ENCODE results near the gene CEACAM8.

Gene CEACAM8

DNA sequence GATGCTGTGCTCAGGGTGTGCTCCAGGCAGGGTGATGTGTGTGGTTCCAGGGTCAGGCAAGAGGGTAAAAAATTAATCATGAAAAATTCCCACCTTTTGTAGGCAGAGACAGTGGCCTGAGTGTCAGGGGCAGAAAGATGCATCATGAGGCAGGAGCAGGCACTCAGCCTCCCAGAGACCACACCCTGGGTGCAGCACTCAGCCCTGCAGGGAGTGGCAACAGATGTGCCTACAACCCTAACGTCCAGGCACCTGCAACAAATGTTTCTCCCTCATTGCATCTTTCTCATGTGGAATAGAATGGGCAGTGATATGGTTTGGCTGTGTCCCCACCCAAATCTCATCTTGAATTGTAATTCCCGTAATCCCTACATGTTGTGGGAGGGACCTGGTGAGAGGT, 46.8 kb downstream of the CEACAM8 start:
- no peaks in the 10 kb centered on the region for H3K9me2 ChIP-seq (replicated peaks; ENCODE audit: insufficient read depth, low read length)
- H3K4me2 ChIP-seq (ENCODE audit: low read depth, low read length): no peak overlapping the region
- no peak overlapping the region for H3K9ac ChIP-seq (ENCODE audit: low read length)
- no peaks in the 10 kb centered on the region for H3K79me2 ChIP-seq (ENCODE audit: low read length)
- no peaks in the 10 kb centered on the region for H3K4me1 ChIP-seq (ENCODE audit: low read length)
- H3K9me3 ChIP-seq (replicated peaks; ENCODE audit: insufficient read depth, low read length): no peaks in the 10 kb centered on the region
- H2AFZ ChIP-seq (ENCODE audit: low read length): no peak overlapping the region
- no peak overlapping the region for H3K4me3 ChIP-seq (ENCODE audit: low read length)
- H3K27ac ChIP-seq (ENCODE audit: low read length): no peak overlapping the region
- H3F3A ChIP-seq (ENCODE audit: insufficient read depth, low read length): no peaks in the 10 kb centered on the region
- no peaks in the 10 kb centered on the region for H3K36me3 ChIP-seq (replicated peaks; ENCODE audit: insufficient read depth, low read length)
- TF ChIP-seq EZH2phosphoT487 (IDR thresholded peaks at IDR 0.05; ENCODE audit: low read length) (no peak), EZH2 (optimal IDR thresholded peaks at IDR 0.05; ENCODE audit: low read depth, low read length) (no peak)
- TF ChIP-seq, protein P1, sequence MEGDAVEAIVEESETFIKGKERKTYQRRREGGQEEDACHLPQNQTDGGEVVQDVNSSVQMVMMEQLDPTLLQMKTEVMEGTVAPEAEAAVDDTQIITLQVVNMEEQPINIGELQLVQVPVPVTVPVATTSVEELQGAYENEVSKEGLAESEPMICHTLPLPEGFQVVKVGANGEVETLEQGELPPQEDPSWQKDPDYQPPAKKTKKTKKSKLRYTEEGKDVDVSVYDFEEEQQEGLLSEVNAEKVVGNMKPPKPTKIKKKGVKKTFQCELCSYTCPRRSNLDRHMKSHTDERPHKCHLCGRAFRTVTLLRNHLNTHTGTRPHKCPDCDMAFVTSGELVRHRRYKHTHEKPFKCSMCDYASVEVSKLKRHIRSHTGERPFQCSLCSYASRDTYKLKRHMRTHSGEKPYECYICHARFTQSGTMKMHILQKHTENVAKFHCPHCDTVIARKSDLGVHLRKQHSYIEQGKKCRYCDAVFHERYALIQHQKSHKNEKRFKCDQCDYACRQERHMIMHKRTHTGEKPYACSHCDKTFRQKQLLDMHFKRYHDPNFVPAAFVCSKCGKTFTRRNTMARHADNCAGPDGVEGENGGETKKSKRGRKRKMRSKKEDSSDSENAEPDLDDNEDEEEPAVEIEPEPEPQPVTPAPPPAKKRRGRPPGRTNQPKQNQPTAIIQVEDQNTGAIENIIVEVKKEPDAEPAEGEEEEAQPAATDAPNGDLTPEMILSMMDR (IDR thresholded peaks at IDR 0.05; ENCODE audit: low read length): no peak
- no peaks in the 10 kb centered on the region for H4K20me1 ChIP-seq (ENCODE audit: insufficient read depth, low read length)
- DNase-seq: no peak
- H3K27me3 ChIP-seq (replicated peaks; ENCODE audit: insufficient read depth, low read length): no peaks in the 10 kb centered on the region; the same call in 1 of the 2 replicates

DNA sequence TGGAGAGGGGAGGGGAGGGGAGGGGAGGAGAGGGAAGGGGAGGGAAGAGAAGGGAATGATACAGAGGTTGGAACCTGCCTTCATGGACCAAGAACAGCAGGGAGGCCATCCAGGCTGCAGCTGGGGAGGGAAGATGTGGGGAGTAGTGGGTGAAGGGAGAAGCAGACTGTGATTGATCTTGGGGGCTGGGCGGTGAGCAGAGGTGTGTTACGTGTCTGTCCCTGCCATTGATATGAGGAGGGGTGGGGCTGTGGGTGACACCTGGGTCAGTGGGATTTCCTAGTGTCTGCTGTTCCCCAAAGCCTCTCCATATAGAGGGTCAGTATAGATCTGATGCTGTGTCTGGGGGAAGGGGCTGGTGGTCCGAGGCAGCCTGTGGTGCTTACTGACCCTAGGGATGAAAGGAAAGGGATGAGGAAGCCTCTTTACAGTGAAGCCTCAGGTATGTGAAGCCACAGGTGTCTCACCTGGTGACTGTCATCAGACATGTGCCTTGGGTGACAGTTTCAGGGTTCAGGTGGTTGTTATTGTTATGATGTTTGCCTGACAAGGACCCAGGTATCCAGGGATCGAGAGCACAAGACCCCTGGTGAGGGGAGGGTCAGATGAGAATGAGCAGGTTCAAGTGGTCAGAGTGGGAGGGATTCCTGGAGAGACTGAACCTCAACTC, 47.8 kb downstream of the CEACAM8 start:
- TF ChIP-seq EZH2phosphoT487 (IDR thresholded peaks at IDR 0.05; ENCODE audit: low read length) (no peak), EZH2 (optimal IDR thresholded peaks at IDR 0.05; ENCODE audit: low read depth, low read length) (no peak)
- TF ChIP-seq, protein P1 (IDR thresholded peaks at IDR 0.05; ENCODE audit: low read length): no peak
- Histone ChIP-seq H3K4me1 (ENCODE audit: low read length) (no peaks in the 10 kb centered on the region), H3K27me3 (replicated peaks; ENCODE audit: insufficient read depth, low read length) (no peaks in the 10 kb centered on the region; the same call in 1 of the 2 replicates), H3F3A (ENCODE audit: insufficient read depth, low read length) (no peaks in the 10 kb centered on the region), H3K9me3 (replicated peaks; ENCODE audit: insufficient read depth, low read length) (no peaks in the 10 kb centered on the region), H3K9me2 (replicated peaks; ENCODE audit: insufficient read depth, low read length) (no peaks in the 10 kb centered on the region), H4K20me1 (ENCODE audit: insufficient read depth, low read length) (no peaks in the 10 kb centered on the region), H3K9ac (ENCODE audit: low read length) (no peak overlapping the region), H3K79me2 (ENCODE audit: low read length) (no peaks in the 10 kb centered on the region), H3K36me3 (replicated peaks; ENCODE audit: insufficient read depth, low read length) (no peaks in the 10 kb centered on the region), H3K27ac (ENCODE audit: low read length) (no peak overlapping the region), H3K4me2 (ENCODE audit: low read depth, low read length) (no peak overlapping the region), H3K4me3 (ENCODE audit: low read length) (no peak overlapping the region), H2AFZ (ENCODE audit: low read length) (no peak overlapping the region)
- no peak for DNase-seq

DNA sequence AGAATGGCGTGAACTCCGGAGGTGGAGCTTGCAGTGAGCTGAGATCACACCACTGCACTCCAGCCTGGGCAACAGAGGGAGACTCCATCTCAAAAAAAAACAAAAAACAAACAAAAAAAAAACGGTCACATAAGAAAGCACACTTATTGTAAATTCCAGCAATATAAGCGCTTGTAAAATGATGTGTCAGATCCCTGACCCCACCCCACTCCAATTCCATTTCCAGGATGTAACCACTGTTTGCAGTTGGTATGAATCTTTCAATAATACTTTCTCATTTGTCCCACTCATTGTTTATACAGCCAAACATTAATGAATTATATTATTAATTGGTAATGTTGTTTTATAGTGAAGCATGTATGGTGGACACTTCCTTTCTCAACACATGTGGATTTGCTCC, 50.6 kb downstream of the CEACAM8 start:
- TF ChIP-seq, protein P1 (IDR thresholded peaks at IDR 0.05; ENCODE audit: low read length): no peak
- TF ChIP-seq EZH2 (optimal IDR thresholded peaks at IDR 0.05; ENCODE audit: low read depth, low read length): no peak
- no peak for TF ChIP-seq EZH2phosphoT487 (IDR thresholded peaks at IDR 0.05; ENCODE audit: low read length)
- H3K9ac ChIP-seq (ENCODE audit: low read length): no peak overlapping the region
- H3F3A ChIP-seq (ENCODE audit: insufficient read depth, low read length): no peaks in the 10 kb centered on the region
- H3K9me2 ChIP-seq (replicated peaks; ENCODE audit: insufficient read depth, low read length): no peaks in the 10 kb centered on the region
- H3K9me3 ChIP-seq (replicated peaks; ENCODE audit: insufficient read depth, low read length): no peaks in the 10 kb centered on the region
- no peaks in the 10 kb centered on the region for H3K79me2 ChIP-seq (ENCODE audit: low read length)
- H3K4me2 ChIP-seq (ENCODE audit: low read depth, low read length): no peak overlapping the region
- H3K27ac ChIP-seq (ENCODE audit: low read length): no peak overlapping the region
- no peak overlapping the region for H3K4me3 ChIP-seq (ENCODE audit: low read length)
- no peak for DNase-seq
- H3K4me1 ChIP-seq (ENCODE audit: low read length): no peaks in the 10 kb centered on the region
- no peaks in the 10 kb centered on the region; the same call in 1 of the 2 replicates for H3K27me3 ChIP-seq (replicated peaks; ENCODE audit: insufficient read depth, low read length)
- no peaks in the 10 kb centered on the region for H3K36me3 ChIP-seq (replicated peaks; ENCODE audit: insufficient read depth, low read length)
- H4K20me1 ChIP-seq (ENCODE audit: insufficient read depth, low read length): no peaks in the 10 kb centered on the region
- H2AFZ ChIP-seq (ENCODE audit: low read length): no peak overlapping the region
